Heart right ventricle (tissue), 16 donors: Measurements from ENCODE around the gene CATSPERZ. TPM values are rescaled to one million over a fixed set of nuclear protein-coding genes. Genes with fewer than 3 reads are reported as not detected.

Experiments used
- ATAC-seq, 8 donors: fragments of 200-7000 bp; cut with Tn5 transposase; one replicate each; pipeline ENCODE4 v1.9.1; 2020; ENCODE audit warnings: mild to moderate bottlenecking in 8 of 8, moderate library complexity in 8 of 8, moderate number of reproducible peaks in 1 of 8
- DNase-seq, 2 donors: peaks; one replicate each; pipeline ENCODE4 v3.0.0-alpha.2; 2020
- H3K27ac ChIP-seq, 10 donors: fragments of 200-600 bp; sonication (generic) in 2 of 10; one replicate each; pipeline versions ENCODE4 v1.5.0 to v1.8.0; 2020 to 2022; ENCODE audit warnings: mild to moderate bottlenecking in 3 of 10
- H3K27me3 ChIP-seq, 7 donors: fragments of 200-600 bp; one replicate each; pipeline ENCODE4 v1.8.0; 2021 to 2022; ENCODE audit warnings: mild to moderate bottlenecking in 2 of 7
- H3K36me3 ChIP-seq, 9 donors: fragments of 200-600 bp; sonication (generic) in 1 of 9; one replicate each; pipeline versions ENCODE4 v1.5.0 to v1.8.0; 2020 to 2022; ENCODE audit warnings: mild to moderate bottlenecking in 2 of 9
- H3K4me1 ChIP-seq, 9 donors: fragments of 200-600 bp; sonication (generic) in 1 of 9; one replicate each; pipeline versions ENCODE4 v1.5.0 to v1.8.0; 2020 to 2022; ENCODE audit warnings: mild to moderate bottlenecking in 4 of 9
- H3K4me3 ChIP-seq, 10 donors: fragments of 200-600 bp; sonication (generic) in 2 of 10; one replicate each; pipeline versions ENCODE4 v1.5.0 to v1.8.0; 2020 to 2022; ENCODE audit warnings: mild to moderate bottlenecking in 7 of 10, moderate library complexity in 2 of 10
- H3K9me3 ChIP-seq, 11 donors: fragments of 200-600 bp in 10 of 11; sonication (generic) in 2 of 11; one replicate each; pipeline versions ENCODE4 v1.5.0 to v1.8.0; 2013 to 2022; ENCODE audit warnings: mild to moderate bottlenecking in 2 of 11, control low read depth in 1 of 11, moderate library complexity in 1 of 11
- CTCF ChIP-seq, 9 donors: fragments of 200-600 bp; sonication (generic) in 2 of 9; IDR thresholded peaks; one replicate each; pipeline versions ENCODE4 v1.5.0 to v1.8.0; 2021 to 2022; ENCODE audit warnings: antibody characterized with exemption in 9 of 9, mild to moderate bottlenecking in 5 of 9, moderate library complexity in 1 of 9
- WGBS, 2 donors: extraction: QIAGEN DNeasy Blood & Tissue Kit; methylation state at CpG; one replicate each; pipeline ENCODE4 v1.1.7; 2013; ENCODE audit warnings: inconsistent platforms in 1 of 2; 5-methylcytosine and 5-hydroxymethylcytosine counted together
- intact Hi-C, 10 donors: fragments of 100-400 bp; cut with DNase I; formaldehyde crosslinking; loops; one replicate each; pipeline versions ENCODE4 v1.11.1 to v1.14.2; 2022
- polyA plus RNA-seq, 2 donors: library from polyadenylated mRNA; stranded (reverse); fragments of 200-250 nt; gene quantifications; one replicate each; pipeline ENCODE4 v1.2.3, GENCODE V29; 2013
- total RNA-seq, 10 donors: library from RNA; stranded (reverse); fragmentation: NEBNext Ultra II Directional in 3 of 10; extraction: Animal tissue kit (Norgen Biotek cat#: 25700) in 3 of 10; gene quantifications; one replicate each; pipeline versions ENCODE4 v1.2.1 to v1.2.4, GENCODE V29; 2021 to 2023
- donor health status: Arrhythmogenic right ventricular cardiomyopathy.
- donor health status: ischemic (EF 13 %, LVEDD 7.1; RV severe dilation, severe dysfunction).
- donor health status: healthy with polysubstance abuse.
- donor health status: DM: no; HTN: yes; CAD: no.
- donor health status: DM: no; HTN: no; CAD: no.
- donor health status: ischemic (EF 25% LVEDD 6.9; RV normal size, moderate dysfunction).
- donor health status: ischemic (EF 25% LVEDD 5.7; RV mildly dilated, moderate dysfunction).
- donor health status: healthy.
- donor health status: DM: yes; HTN: yes; CAD: no.
- donor health status: Ischemic cardiomyopathy.
- donor health status: ischemic (EF 35%, LVEDD 5.7; RV mildly dilated, moderate dysfunction).
- donor health status: nonischemic (EF 11% LVEDD 7.7; RV severe dilation, severe dysfunction).
- donor health status: DM: yes; HTN: yes; CAD: no.
- donor health status: PGD.
- donor health status: ischemic (EF 29% LVEDD 5.4; RV normal size, mild dysfunction).
- donor health status: nonischemic (EF 23%, LVEDD 6.1; RV moderate dilation, normal function).

The CATSPERZ gene
- total and polyA plus RNA-seq, 12 donors: 0.10 TPM; not detected in 11

- Histone ChIP-seq H3K27ac (peak overlapping the region in 7 of 10 donors; percentile 12 to 61 (median 48)), H3K4me1 (peaks cover 14 to 49% (median 31%) of the 10 kb centered on the region in 9 donors), H3K4me3 (no peak overlapping the region), H3K27me3 (no peaks in the 10 kb centered on the region), H3K9me3 (no peaks in the 10 kb centered on the region), H3K36me3 (peaks cover 0 to 56% (median 0%) of the 10 kb centered on the region in 9 donors)
- ATAC-seq (no peak), DNase-seq (no peak)
- WGBS, 2 donors: 96 to 97% methylated on average over 22 of the region's 22 CpGs
- TF ChIP-seq CTCF (IDR thresholded peaks at IDR 0.05): no peak
- intact Hi-C loops: no loop called here
These were observed 18.0 kb upstream of the CATSPERZ start for GRCh38 chr11:64281957-64282770.

- Histone ChIP-seq H3K27ac (peak overlapping the region in 5 of 10 donors; percentile 90 to 99 (median 98)), H3K4me3 (peak overlapping the region in 4 of 10 donors; percentile 65 to 90 (median 75)), H3K9me3 (no peaks in the 10 kb centered on the region), H3K27me3 (no peaks in the 10 kb centered on the region), H3K4me1 (peaks cover 14 to 49% (median 31%) of the 10 kb centered on the region in 9 donors), H3K36me3 (peaks cover 0 to 47% (median 0%) of the 10 kb centered on the region in 9 donors)
- WGBS, 2 donors: 95 to 96% methylated on average over 3 of the region's 3 CpGs
- intact Hi-C loops: no loop called here
- ATAC-seq: no peak
- DNase-seq: no peak
- no peak for TF ChIP-seq CTCF (IDR thresholded peaks at IDR 0.05)
These were observed 17.1 kb upstream of the CATSPERZ start for GRCh38 chr11:64283092-64283491.

- H3K4me1 ChIP-seq: peaks cover 14 to 49% (median 31%) of the 10 kb centered on the region in 9 donors
These were observed 15.9 kb upstream of the CATSPERZ start, which contains the start of gene BAD for GRCh38 chr11:64284048-64284961. BAD (minus strand) TSS chr11:64284665; CDS start chr11:64284368, 297 bp downstream.

More at GRCh38 chr11:64284048-64284961, 15.9 kb upstream of the CATSPERZ start, which contains the start of gene BAD:
- H3K4me3 ChIP-seq: peak within 1 kb of the TSS; percentile 39 to 91 (median 74)
- ATAC-seq (peak; percentile 90 to 96 (median 94)), DNase-seq (peak; percentile 95 to 96)
- peaks cover 0 to 39% (median 0%) of the 10 kb centered on the region in 9 donors for H3K36me3 ChIP-seq
- TF ChIP-seq CTCF (IDR thresholded peaks at IDR 0.05): no peak
- intact Hi-C loops: loop anchor here in 5 of 10 donors (2.0 kb wide), 2 partner anchors 14 to 20 kb away; partner anchors contain the start of gene ESRRA (in 2 of the 5)
- no peaks in the 10 kb centered on the region for H3K27me3 ChIP-seq
- peak within 1 kb of the TSS; percentile 84 to 99 (median 95) for H3K27ac ChIP-seq
- no peaks in the 10 kb centered on the region for H3K9me3 ChIP-seq
- 3 to 4% methylated on average over 39 to 44 of the region's 44 CpGs for WGBS, 2 donors
